HEK293 (cell line): ENCODE data around the gene MNX1.

Source experiments
- GLIS1 ChIP-seq: fragments of 450-650 bp; formaldehyde crosslinking; IDR thresholded peaks from 2 replicates; pipeline ENCODE4 v1.5.1; 2016; ENCODE audit warnings: missing biosample characterization, missing genetic modification characterization
- GLIS2 ChIP-seq: fragments of 450-650 bp; formaldehyde crosslinking; IDR thresholded peaks from 2 replicates; pipeline ENCODE4 v1.5.1; 2016; ENCODE audit warnings: missing biosample characterization, missing genetic modification characterization
- MZF1 ChIP-seq: fragments of 450-650 bp; formaldehyde crosslinking; IDR thresholded peaks from 2 replicates; pipeline ENCODE4 v1.5.1; 2017; ENCODE audit warnings: missing biosample characterization, missing genetic modification characterization, borderline replicate concordance
- OVOL3 ChIP-seq: fragments of 450-650 bp; formaldehyde crosslinking; IDR thresholded peaks from 2 replicates; pipeline ENCODE4 v1.5.1; 2016; ENCODE audit warnings: missing biosample characterization, missing genetic modification characterization
- PRDM10 ChIP-seq: fragments of 450-650 bp; formaldehyde crosslinking; IDR thresholded peaks from 2 replicates; pipeline ENCODE4 v1.5.1; 2016; ENCODE audit warnings: missing biosample characterization, missing genetic modification characterization
- SCRT2 ChIP-seq: fragments of 450-650 bp; formaldehyde crosslinking; IDR thresholded peaks from 2 replicates; pipeline ENCODE4 v1.5.1; 2016; ENCODE audit warnings: missing biosample characterization, missing genetic modification characterization
- TCF7L2 ChIP-seq: IDR thresholded peaks from 2 replicates; pipeline ENCODE4 v1.6.1; 2011; ENCODE audit warnings: low read depth, mild to moderate bottlenecking, inconsistent platforms, low read length, moderate library complexity, borderline replicate concordance
- ZBTB20 ChIP-seq: fragments of 450-650 bp; formaldehyde crosslinking; IDR thresholded peaks from 2 replicates; pipeline ENCODE4 v1.5.1; 2016; ENCODE audit warnings: missing biosample characterization, missing genetic modification characterization
- ZBTB6 ChIP-seq: fragments of 450-650 bp; formaldehyde crosslinking; IDR thresholded peaks from 2 replicates; pipeline ENCODE4 v1.5.1; 2017; ENCODE audit warnings: missing biosample characterization, missing genetic modification characterization
- ZFHX2 ChIP-seq: fragments of 450-650 bp; formaldehyde crosslinking; conservative IDR thresholded peaks from 2 replicates; pipeline ENCODE4 v1.5.1; 2016; ENCODE audit warnings: missing biosample characterization, missing genetic modification characterization
- ZFP37 ChIP-seq: fragments of 450-650 bp; formaldehyde crosslinking; IDR thresholded peaks from 2 replicates; pipeline ENCODE4 v1.5.1; 2016; ENCODE audit warnings: missing biosample characterization, missing genetic modification characterization
- ZFP69B ChIP-seq: fragments of 450-650 bp; formaldehyde crosslinking; IDR thresholded peaks from 2 replicates; pipeline ENCODE4 v1.5.1; 2016; ENCODE audit warnings: missing biosample characterization, missing genetic modification characterization
- ZNF157 ChIP-seq: fragments of 450-650 bp; formaldehyde crosslinking; IDR thresholded peaks from 2 replicates; pipeline ENCODE4 v1.5.1; 2016; ENCODE audit warnings: missing biosample characterization, missing genetic modification characterization
- ZNF211 ChIP-seq: fragments of 450-650 bp; formaldehyde crosslinking; IDR thresholded peaks from 2 replicates; pipeline ENCODE4 v1.5.1; 2016; ENCODE audit warnings: low read depth, missing biosample characterization, missing genetic modification characterization
- ZNF248 ChIP-seq: fragments of 450-650 bp; formaldehyde crosslinking; IDR thresholded peaks from 2 replicates; pipeline ENCODE4 v1.5.1; 2017; ENCODE audit warnings: missing biosample characterization, missing genetic modification characterization
- ZNF48 ChIP-seq: fragments of 450-650 bp; formaldehyde crosslinking; IDR thresholded peaks from 2 replicates; pipeline ENCODE4 v1.5.1; 2016; ENCODE audit warnings: missing biosample characterization, missing genetic modification characterization
- ZNF501 ChIP-seq: fragments of 450-650 bp; formaldehyde crosslinking; IDR thresholded peaks from 2 replicates; pipeline ENCODE4 v1.5.1; 2016; ENCODE audit warnings: missing biosample characterization, missing genetic modification characterization
- ZNF521 ChIP-seq: fragments of 450-650 bp; formaldehyde crosslinking; IDR thresholded peaks from 2 replicates; pipeline ENCODE4 v1.5.1; 2017; ENCODE audit warnings: missing biosample characterization, mild to moderate bottlenecking, missing genetic modification characterization
- ZNF621 ChIP-seq: fragments of 450-650 bp; formaldehyde crosslinking; IDR thresholded peaks from 2 replicates; pipeline ENCODE4 v1.5.1; 2017; ENCODE audit warnings: missing biosample characterization, missing genetic modification characterization
- ZNF626 ChIP-seq: fragments of 450-650 bp; sonication (Bioruptor Pico); formaldehyde crosslinking; IDR thresholded peaks from 2 replicates; pipeline ENCODE4 v1.5.1; 2018; ENCODE audit warnings: missing biosample characterization, missing genetic modification characterization, inconsistent platforms
- ZNF654 ChIP-seq: fragments of 450-650 bp; formaldehyde crosslinking; IDR thresholded peaks from 2 replicates; pipeline ENCODE4 v1.5.1; 2016; ENCODE audit warnings: low read depth, missing biosample characterization, missing genetic modification characterization
- ZNF830 ChIP-seq: fragments of 450-650 bp; IDR thresholded peaks from 2 replicates; pipeline ENCODE4 v1.5.0; 2018; ENCODE audit warnings: missing biosample characterization, missing genetic modification characterization, low read depth, mild to moderate bottlenecking, moderate library complexity
- ZNF837 ChIP-seq: fragments of 450-650 bp; formaldehyde crosslinking; IDR thresholded peaks from 2 replicates; pipeline ENCODE4 v1.5.1; 2016; ENCODE audit warnings: missing biosample characterization, missing genetic modification characterization
- TF ChIP-seq, protein P1 (sequence below): fragments of 450-650 bp; formaldehyde crosslinking; IDR thresholded peaks from 2 replicates; pipeline ENCODE4 v1.5.1; 2016; ENCODE audit warnings: missing biosample characterization, missing genetic modification characterization
- TF ChIP-seq, protein P2 (sequence below): fragments of 450-650 bp; formaldehyde crosslinking; IDR thresholded peaks from 2 replicates; pipeline ENCODE4 v1.5.1; 2017; ENCODE audit warnings: missing biosample characterization, mild to moderate bottlenecking, missing genetic modification characterization, moderate library complexity
- TF ChIP-seq, protein P3 (sequence below): fragments of 450-650 bp; formaldehyde crosslinking; conservative IDR thresholded peaks from 2 replicates; pipeline ENCODE4 v1.5.1; 2016; ENCODE audit warnings: low read depth, missing biosample characterization, missing genetic modification characterization
- TF ChIP-seq, protein P4 (sequence below): fragments of 450-650 bp; formaldehyde crosslinking; IDR thresholded peaks from 2 replicates; pipeline ENCODE4 v1.5.1; 2016; ENCODE audit warnings: missing biosample characterization, missing genetic modification characterization

Gene MNX1

GRCh38 chr7:157010588-157011332 is at the start of gene MNX1 (continued):
- TF ChIP-seq PRDM10 (tag by site-specific recombination) (peak; percentile 89), ZBTB6 (tag by site-specific recombination) (peak; percentile 77), GLIS2 (tag by site-specific recombination) (peak; percentile 60), ZNF837 (tag by site-specific recombination) (no peak), ZNF48 (tag by site-specific recombination) (no peak), ZNF248 (tag by site-specific recombination) (no peak), ZFHX2 (tag by site-specific recombination) (no peak; the same call in none of the 2 replicates), ZNF521 (tag by site-specific recombination) (no peak), OVOL3 (tag by site-specific recombination) (0 out of 2 replicates have a peak, but pooled peaks have one; percentile 25), ZBTB20 (peak; percentile 63; the same call in 1 of the 2 replicates), ZNF211 (tag by site-specific recombination) (no peak), ZNF501 (peak; percentile 79), ZNF830 (no peak), ZNF621 (no peak), ZNF626 (tag by site-specific recombination) (0 out of 2 replicates have a peak, but pooled peaks have one; percentile 4), ZFP37 (0 out of 2 replicates have a peak, but pooled peaks have one; percentile 53), ZFP69B (tag by site-specific recombination) (peak; percentile 82), ZNF157 (no peak), SCRT2 (peak; percentile 86), MZF1 (tag by site-specific recombination) (no peak), GLIS1 (peak; percentile 73), ZNF654 (tag by site-specific recombination) (no peak), TCF7L2 (peak; percentile 62; the same call in 1 of the 2 replicates)
- TF ChIP-seq, protein P1, sequence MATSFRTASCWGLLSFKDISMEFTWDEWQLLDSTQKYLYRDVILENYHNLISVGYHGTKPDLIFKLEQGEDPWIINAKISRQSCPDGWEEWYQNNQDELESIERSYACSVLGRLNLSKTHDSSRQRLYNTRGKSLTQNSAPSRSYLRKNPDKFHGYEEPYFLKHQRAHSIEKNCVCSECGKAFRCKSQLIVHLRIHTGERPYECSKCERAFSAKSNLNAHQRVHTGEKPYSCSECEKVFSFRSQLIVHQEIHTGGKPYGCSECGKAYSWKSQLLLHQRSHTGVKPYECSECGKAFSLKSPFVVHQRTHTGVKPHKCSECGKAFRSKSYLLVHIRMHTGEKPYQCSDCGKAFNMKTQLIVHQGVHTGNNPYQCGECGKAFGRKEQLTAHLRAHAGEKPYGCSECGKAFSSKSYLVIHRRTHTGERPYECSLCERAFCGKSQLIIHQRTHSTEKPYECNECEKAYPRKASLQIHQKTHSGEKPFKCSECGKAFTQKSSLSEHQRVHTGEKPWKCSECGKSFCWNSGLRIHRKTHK (tag by site-specific recombination), result no peak
- TF ChIP-seq, protein P2, sequence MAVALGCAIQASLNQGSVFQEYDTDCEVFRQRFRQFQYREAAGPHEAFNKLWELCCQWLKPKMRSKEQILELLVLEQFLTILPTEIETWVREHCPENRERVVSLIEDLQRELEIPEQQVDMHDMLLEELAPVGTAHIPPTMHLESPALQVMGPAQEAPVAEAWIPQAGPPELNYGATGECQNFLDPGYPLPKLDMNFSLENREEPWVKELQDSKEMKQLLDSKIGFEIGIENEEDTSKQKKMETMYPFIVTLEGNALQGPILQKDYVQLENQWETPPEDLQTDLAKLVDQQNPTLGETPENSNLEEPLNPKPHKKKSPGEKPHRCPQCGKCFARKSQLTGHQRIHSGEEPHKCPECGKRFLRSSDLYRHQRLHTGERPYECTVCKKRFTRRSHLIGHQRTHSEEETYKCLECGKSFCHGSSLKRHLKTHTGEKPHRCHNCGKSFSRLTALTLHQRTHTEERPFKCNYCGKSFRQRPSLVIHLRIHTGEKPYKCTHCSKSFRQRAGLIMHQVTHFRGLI (tag by site-specific recombination), result 0 out of 2 replicates have a peak, but pooled peaks have one; percentile 15
- TF ChIP-seq, protein P3, sequence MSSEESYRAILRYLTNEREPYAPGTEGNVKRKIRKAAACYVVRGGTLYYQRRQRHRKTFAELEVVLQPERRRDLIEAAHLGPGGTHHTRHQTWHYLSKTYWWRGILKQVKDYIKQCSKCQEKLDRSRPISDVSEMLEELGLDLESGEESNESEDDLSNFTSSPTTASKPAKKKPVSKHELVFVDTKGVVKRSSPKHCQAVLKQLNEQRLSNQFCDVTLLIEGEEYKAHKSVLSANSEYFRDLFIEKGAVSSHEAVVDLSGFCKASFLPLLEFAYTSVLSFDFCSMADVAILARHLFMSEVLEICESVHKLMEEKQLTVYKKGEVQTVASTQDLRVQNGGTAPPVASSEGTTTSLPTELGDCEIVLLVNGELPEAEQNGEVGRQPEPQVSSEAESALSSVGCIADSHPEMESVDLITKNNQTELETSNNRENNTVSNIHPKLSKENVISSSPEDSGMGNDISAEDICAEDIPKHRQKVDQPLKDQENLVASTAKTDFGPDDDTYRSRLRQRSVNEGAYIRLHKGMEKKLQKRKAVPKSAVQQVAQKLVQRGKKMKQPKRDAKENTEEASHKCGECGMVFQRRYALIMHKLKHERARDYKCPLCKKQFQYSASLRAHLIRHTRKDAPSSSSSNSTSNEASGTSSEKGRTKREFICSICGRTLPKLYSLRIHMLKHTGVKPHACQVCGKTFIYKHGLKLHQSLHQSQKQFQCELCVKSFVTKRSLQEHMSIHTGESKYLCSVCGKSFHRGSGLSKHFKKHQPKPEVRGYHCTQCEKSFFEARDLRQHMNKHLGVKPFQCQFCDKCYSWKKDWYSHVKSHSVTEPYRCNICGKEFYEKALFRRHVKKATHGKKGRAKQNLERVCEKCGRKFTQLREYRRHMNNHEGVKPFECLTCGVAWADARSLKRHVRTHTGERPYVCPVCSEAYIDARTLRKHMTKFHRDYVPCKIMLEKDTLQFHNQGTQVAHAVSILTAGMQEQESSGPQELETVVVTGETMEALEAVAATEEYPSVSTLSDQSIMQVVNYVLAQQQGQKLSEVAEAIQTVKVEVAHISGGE (tag by site-specific recombination), result 0 out of 2 replicates have a peak, but pooled peaks have one; percentile 34
- TF ChIP-seq, protein P4, sequence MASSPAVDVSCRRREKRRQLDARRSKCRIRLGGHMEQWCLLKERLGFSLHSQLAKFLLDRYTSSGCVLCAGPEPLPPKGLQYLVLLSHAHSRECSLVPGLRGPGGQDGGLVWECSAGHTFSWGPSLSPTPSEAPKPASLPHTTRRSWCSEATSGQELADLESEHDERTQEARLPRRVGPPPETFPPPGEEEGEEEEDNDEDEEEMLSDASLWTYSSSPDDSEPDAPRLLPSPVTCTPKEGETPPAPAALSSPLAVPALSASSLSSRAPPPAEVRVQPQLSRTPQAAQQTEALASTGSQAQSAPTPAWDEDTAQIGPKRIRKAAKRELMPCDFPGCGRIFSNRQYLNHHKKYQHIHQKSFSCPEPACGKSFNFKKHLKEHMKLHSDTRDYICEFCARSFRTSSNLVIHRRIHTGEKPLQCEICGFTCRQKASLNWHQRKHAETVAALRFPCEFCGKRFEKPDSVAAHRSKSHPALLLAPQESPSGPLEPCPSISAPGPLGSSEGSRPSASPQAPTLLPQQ (tag by site-specific recombination), result peak; percentile 87
